ENCODE data around the gene SOST.

- TF ChIP-seq CTCF (IDR thresholded peaks at IDR 0.05; ENCODE audit: insufficient read depth, low read depth, low read length) = no peak
- no peak for TF ChIP-seq EZH2 (IDR thresholded peaks at IDR 0.05; ENCODE audit: insufficient read depth, low read length)
These were observed 39.0 kb downstream of the SOST start for GRCh38 chr17:43719578-43719977.
